Measurements from ENCODE around the gene AGAP1. TPM values are rescaled to one million over a fixed set of nuclear protein-coding genes. Genes with fewer than 3 reads are reported as not detected.

Gene AGAP1
- total and polyA plus RNA-seq, 4 donors, result 2.0 to 8.5 (median 5.4) TPM

DNA sequence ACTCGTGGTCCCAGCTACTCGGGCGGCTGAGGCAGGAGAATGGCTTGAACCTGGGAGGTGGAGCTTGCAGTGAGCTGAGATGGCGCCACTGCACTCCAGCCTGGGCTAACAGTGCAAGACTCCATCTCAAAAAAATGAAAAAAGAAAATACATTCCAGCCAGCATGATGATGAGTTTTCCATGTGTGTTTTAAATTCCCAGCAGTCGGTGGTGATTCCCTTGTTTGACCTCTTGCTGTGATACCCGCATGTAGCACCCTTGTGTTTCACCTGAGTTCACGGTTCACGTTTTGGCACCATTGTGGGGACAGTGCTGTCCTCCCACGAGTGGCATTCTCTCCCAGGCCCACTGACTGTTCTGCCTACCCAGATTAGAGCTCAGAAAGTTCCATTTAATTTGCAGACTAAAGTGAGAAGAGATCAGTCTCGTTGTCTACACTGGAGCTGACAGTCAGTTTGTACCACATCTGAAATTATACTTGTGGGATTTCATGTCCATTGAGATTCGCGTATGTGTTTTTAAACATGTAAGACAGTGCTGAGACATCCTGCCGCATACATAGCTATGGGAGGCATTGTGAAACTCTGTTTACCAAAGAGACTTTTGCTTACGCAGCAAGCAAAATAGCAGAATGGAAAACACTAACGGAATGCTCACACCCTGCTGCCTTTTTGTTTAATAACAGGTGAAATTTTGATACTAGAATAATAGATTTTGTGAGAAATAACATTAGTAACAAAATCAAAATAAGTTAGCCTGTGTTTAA, 517.3 kb downstream of the AGAP1 start (continued):
- no peak for TF ChIP-seq MAX (IDR thresholded peaks at IDR 0.05)

DNA sequence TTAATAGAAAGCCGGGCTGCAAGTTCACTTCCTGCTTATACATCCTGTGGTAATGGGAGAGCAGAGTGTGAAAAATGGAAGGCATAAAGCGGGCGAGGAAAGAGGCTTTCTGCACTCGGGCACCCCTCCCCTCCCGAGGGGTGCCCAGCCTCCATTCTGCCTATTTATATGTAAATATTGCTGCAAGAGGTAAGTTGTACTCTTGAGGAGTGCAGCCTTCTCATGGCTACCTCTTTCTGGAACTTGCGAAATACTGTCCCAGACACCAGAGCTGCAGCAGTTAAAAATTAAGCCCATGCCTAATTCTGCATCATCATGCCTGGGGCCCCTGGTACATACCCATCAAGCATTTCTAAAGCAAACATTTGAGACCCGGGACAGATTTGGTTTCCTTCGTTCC, 518.3 kb downstream of the AGAP1 start:
- H3K27me3 ChIP-seq (ENCODE audit: control insufficient read depth in 4 of 4, insufficient read depth in 4 of 4, low read length in 3 of 4), result no peaks in the 10 kb centered on the region
- no peak overlapping the region for H3K27ac ChIP-seq (ENCODE audit: low read depth in 1 of 2, low read length in 2 of 2)
- H3K4me3 ChIP-seq (ENCODE audit: low read depth in 1 of 3, low read length in 3 of 3), result no peak overlapping the region
- no peak overlapping the region for H3K9ac ChIP-seq (ENCODE audit: low read depth in 1 of 2, low read length in 2 of 2)
- WGBS, result 71% methylated on average over 8 of the region's 8 CpGs
- TF ChIP-seq FOXA2 (IDR thresholded peaks at IDR 0.05) (no peak), EGR1 (IDR thresholded peaks at IDR 0.05; ENCODE audit: low read depth in 2 of 2) (no peak), CTCF (IDR thresholded peaks at IDR 0.05; ENCODE audit: low read depth, low read length, missing input control) (no peak), MAX (IDR thresholded peaks at IDR 0.05) (no peak)
- TF ChIP-seq, protein P1, sequence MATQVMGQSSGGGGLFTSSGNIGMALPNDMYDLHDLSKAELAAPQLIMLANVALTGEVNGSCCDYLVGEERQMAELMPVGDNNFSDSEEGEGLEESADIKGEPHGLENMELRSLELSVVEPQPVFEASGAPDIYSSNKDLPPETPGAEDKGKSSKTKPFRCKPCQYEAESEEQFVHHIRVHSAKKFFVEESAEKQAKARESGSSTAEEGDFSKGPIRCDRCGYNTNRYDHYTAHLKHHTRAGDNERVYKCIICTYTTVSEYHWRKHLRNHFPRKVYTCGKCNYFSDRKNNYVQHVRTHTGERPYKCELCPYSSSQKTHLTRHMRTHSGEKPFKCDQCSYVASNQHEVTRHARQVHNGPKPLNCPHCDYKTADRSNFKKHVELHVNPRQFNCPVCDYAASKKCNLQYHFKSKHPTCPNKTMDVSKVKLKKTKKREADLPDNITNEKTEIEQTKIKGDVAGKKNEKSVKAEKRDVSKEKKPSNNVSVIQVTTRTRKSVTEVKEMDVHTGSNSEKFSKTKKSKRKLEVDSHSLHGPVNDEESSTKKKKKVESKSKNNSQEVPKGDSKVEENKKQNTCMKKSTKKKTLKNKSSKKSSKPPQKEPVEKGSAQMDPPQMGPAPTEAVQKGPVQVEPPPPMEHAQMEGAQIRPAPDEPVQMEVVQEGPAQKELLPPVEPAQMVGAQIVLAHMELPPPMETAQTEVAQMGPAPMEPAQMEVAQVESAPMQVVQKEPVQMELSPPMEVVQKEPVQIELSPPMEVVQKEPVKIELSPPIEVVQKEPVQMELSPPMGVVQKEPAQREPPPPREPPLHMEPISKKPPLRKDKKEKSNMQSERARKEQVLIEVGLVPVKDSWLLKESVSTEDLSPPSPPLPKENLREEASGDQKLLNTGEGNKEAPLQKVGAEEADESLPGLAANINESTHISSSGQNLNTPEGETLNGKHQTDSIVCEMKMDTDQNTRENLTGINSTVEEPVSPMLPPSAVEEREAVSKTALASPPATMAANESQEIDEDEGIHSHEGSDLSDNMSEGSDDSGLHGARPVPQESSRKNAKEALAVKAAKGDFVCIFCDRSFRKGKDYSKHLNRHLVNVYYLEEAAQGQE (IDR thresholded peaks at IDR 0.05), result no peak
- no peaks in the 10 kb centered on the region for H3K36me3 ChIP-seq (ENCODE audit: control insufficient read depth in 4 of 4, insufficient read depth in 3 of 4, low read depth in 1 of 4, low read length in 3 of 4)
- H3K9me3 ChIP-seq (ENCODE audit: control insufficient read depth in 4 of 4, low read length in 3 of 4), result no peaks in the 10 kb centered on the region
- no peaks in the 10 kb centered on the region for H3K4me1 ChIP-seq (ENCODE audit: control insufficient read depth in 4 of 4, insufficient read depth in 4 of 4, low read length in 3 of 4)
- DNase-seq (ENCODE audit: low spot score), result no peak

DNA sequence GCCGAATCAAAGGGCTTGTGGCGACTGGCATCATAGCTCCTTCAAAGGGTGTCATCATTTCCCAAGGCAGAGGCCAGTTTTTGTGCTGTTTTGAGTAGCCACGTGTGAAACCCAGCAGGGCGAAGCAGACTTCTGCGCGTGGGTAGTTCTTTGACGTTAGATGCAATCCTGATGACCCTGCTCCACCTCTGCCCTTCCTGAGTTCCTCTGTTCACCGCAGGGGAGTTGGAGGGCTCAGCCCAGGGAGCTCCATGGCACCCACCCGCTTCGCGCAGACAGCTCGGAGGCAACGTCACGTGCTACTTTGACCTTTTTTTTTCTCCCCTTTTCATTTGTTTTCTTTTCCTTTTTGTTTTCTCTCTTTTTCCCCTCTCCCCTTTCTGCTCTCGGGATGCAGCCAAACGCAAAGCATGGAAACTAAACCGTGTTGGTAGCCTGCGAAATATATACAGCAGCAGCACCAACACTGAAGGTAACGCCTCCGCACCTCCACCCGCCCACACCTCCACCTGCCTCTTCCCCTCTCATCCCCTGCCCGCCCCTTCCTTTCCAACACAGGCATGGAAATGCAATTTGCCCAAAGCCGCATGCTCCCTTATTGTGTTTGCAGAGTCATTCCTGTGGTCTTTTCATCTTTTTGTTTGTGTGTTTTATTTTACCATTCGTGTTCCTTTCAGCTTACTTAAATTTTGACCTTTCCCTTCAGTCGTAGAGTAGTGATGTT, 520.7 kb downstream of the AGAP1 start:
- no peak for TF ChIP-seq RXRA (IDR thresholded peaks at IDR 0.05)
- no peak for TF ChIP-seq HNF4A (conservative IDR thresholded peaks at IDR 0.05)
- no peak for TF ChIP-seq CTCF (IDR thresholded peaks at IDR 0.05; ENCODE audit: low read depth, low read length, missing input control)
- no peak for TF ChIP-seq HNF4G (IDR thresholded peaks at IDR 0.05)
- TF ChIP-seq, protein P1 (IDR thresholded peaks at IDR 0.05), result no peak
- TF ChIP-seq GABPA (IDR thresholded peaks at IDR 0.05 in 1 of 2, conservative IDR thresholded peaks at IDR 0.05 in 1 of 2), result no peak
- no peak for TF ChIP-seq FOXA1 (IDR thresholded peaks at IDR 0.05)
- no peak for TF ChIP-seq YY1 (IDR thresholded peaks at IDR 0.05)
- Histone ChIP-seq H3K4me1 (ENCODE audit: control insufficient read depth in 4 of 4, insufficient read depth in 4 of 4, low read length in 3 of 4) (no peaks in the 10 kb centered on the region), H3K27me3 (ENCODE audit: control insufficient read depth in 4 of 4, insufficient read depth in 4 of 4, low read length in 3 of 4) (no peaks in the 10 kb centered on the region), H3K9ac (ENCODE audit: low read depth in 1 of 2, low read length in 2 of 2) (no peak overlapping the region), H3K27ac (ENCODE audit: low read depth in 1 of 2, low read length in 2 of 2) (no peak overlapping the region), H3K36me3 (ENCODE audit: control insufficient read depth in 4 of 4, insufficient read depth in 3 of 4, low read depth in 1 of 4, low read length in 3 of 4) (peaks cover 0 to 2% (median 0%) of the 10 kb centered on the region in 4 donors), H3K9me3 (ENCODE audit: control insufficient read depth in 4 of 4, low read length in 3 of 4) (no peaks in the 10 kb centered on the region), H3K4me3 (ENCODE audit: low read depth in 1 of 3, low read length in 3 of 3) (no peak overlapping the region)
- DNase-seq (ENCODE audit: low spot score), result no peak
- 82% methylated on average over 25 of the region's 25 CpGs for WGBS

Data from liver (tissue), 9 donors.